ENCODE measurements around the gene HOXB3.

HOXB3 gene

GRCh38 chr17:48556576-48557401 lies 33.3 kb downstream of the HOXB3 start:
- DNase-seq (ENCODE audit: low read depth, low spot score): no peak

- DNase-seq (ENCODE audit: low read depth, low spot score): no peak
These were observed 33.8 kb downstream of the HOXB3 start for GRCh38 chr17:48556229-48556575.

GRCh38 chr17:48555258-48556228 lies 34.5 kb downstream of the HOXB3 start:
- no peak for DNase-seq (ENCODE audit: low read depth, low spot score)

- DNase-seq (ENCODE audit: low read depth, low spot score): no peak
These were observed 35.4 kb downstream of the HOXB3 start for GRCh38 chr17:48554412-48555257.

GRCh38 chr17:48553826-48554225 lies 36.2 kb downstream of the HOXB3 start:
- DNase-seq (ENCODE audit: low read depth, low spot score): no peak

- DNase-seq (ENCODE audit: low read depth, low spot score): no peak
These were observed 36.9 kb downstream of the HOXB3 start for GRCh38 chr17:48553190-48553547.

GRCh38 chr17:48552466-48553189 lies 37.4 kb downstream of the HOXB3 start:
- DNase-seq (ENCODE audit: low read depth, low spot score): no peak

GRCh38 chr17:48551596-48552465 lies 38.2 kb downstream of the HOXB3 start:
- DNase-seq (ENCODE audit: low read depth, low spot score): no peak

- DNase-seq (ENCODE audit: low read depth, low spot score): no peak
These were observed 38.9 kb downstream of the HOXB3 start for GRCh38 chr17:48551214-48551555.

- DNase-seq (ENCODE audit: low read depth, low spot score): no peak
These were observed 39.4 kb downstream of the HOXB3 start for GRCh38 chr17:48550502-48551213.

- no peak for DNase-seq (ENCODE audit: low read depth, low spot score)
These were observed 40.0 kb downstream of the HOXB3 start for GRCh38 chr17:48549914-48550501.

GRCh38 chr17:48549281-48549630 lies 40.8 kb downstream of the HOXB3 start:
- DNase-seq (ENCODE audit: low read depth, low spot score): no peak

GRCh38 chr17:48548523-48549280 lies 41.3 kb downstream of the HOXB3 start:
- DNase-seq (ENCODE audit: low read depth, low spot score): no peak

GRCh38 chr17:48547808-48548522 lies 42.1 kb downstream of the HOXB3 start:
- no peak for DNase-seq (ENCODE audit: low read depth, low spot score)

- DNase-seq (ENCODE audit: low read depth, low spot score): no peak
These were observed 42.9 kb downstream of the HOXB3 start for GRCh38 chr17:48546924-48547807.

- DNase-seq (ENCODE audit: low read depth, low spot score): no peak
These were observed 43.7 kb downstream of the HOXB3 start for GRCh38 chr17:48546137-48546923.
